Neuronal stem cell (in vitro differentiated cells): ENCODE data around the gene DENND11.

Source experiments
- DNase-seq: peaks from one replicate; pipeline ENCODE4 v3.0.0-alpha.2; 2013; ENCODE audit warnings: low spot score
- H2AFZ ChIP-seq: one replicate; pipeline ENCODE4 v1.6.1; 2013; ENCODE audit warnings: mild to moderate bottlenecking, low read length, inconsistent platforms
- H2AK5ac ChIP-seq: 2 replicates; pipeline ENCODE4 v1.6.1; 2013; ENCODE audit warnings: low read depth, mild to moderate bottlenecking, inconsistent platforms, low read length, moderate library complexity, mixed read lengths
- H2BK120ac ChIP-seq: 2 replicates; pipeline ENCODE4 v1.6.1; 2013; ENCODE audit warnings: low read depth, mild to moderate bottlenecking, inconsistent platforms, low read length, moderate library complexity, mixed read lengths
- H2BK12ac ChIP-seq: one replicate; pipeline ENCODE4 v1.6.1; 2013; ENCODE audit warnings: low read length, inconsistent platforms
- H2BK15ac ChIP-seq: 2 replicates; pipeline ENCODE4 v1.6.1; 2013; ENCODE audit warnings: mild to moderate bottlenecking, low read length, inconsistent platforms, mixed read lengths
- H2BK5ac ChIP-seq: one replicate; pipeline ENCODE4 v1.6.1; 2013; ENCODE audit warnings: inconsistent platforms, mild to moderate bottlenecking, low read length, moderate library complexity
- H3K14ac ChIP-seq: one replicate; pipeline ENCODE4 v1.6.1; 2013; ENCODE audit warnings: low read length, inconsistent platforms
- H3K18ac ChIP-seq: 2 replicates; pipeline ENCODE4 v1.6.1; 2013; ENCODE audit warnings: low read length, inconsistent platforms
- H3K23ac ChIP-seq: 2 replicates; pipeline ENCODE4 v1.6.1; 2013; ENCODE audit warnings: low read depth, mild to moderate bottlenecking, mixed read lengths, low read length, inconsistent platforms; ENCODE audit not compliant: poor library complexity
- H3K27ac ChIP-seq: replicated peaks from 3 replicates; pipeline ENCODE4 v1.5.1; 2013; ENCODE audit warnings: low read length, inconsistent platforms
- H3K27me3 ChIP-seq, 3 experiments: 2 replicates each; pipeline ENCODE4 v1.6.1; 2013; ENCODE audit warnings: low read length in 3 of 3, mild to moderate bottlenecking in 2 of 3, inconsistent platforms in 1 of 3, low read depth in 1 of 3, mixed read lengths in 1 of 3, moderate library complexity in 1 of 3; ENCODE audit not compliant: control insufficient read depth in 3 of 3, insufficient read depth in 3 of 3
- H3K36me3 ChIP-seq, 2 donors: replicated peaks in 1 of 2; 2 replicates each; pipeline ENCODE4 v1.6.1; 2013; ENCODE audit warnings: low read length in 2 of 2; ENCODE audit not compliant: control insufficient read depth in 2 of 2, insufficient read depth in 2 of 2
- H3K4ac ChIP-seq: 2 replicates; pipeline ENCODE4 v1.6.1; 2013; ENCODE audit warnings: inconsistent platforms, mild to moderate bottlenecking, low read length, moderate library complexity
- H3K4me1 ChIP-seq, 2 donors: 1 replicate in 1 of 2; 2 replicates in 1 of 2; pipeline ENCODE4 v1.6.1; 2013; ENCODE audit warnings: low read length in 2 of 2, low read depth in 1 of 2; ENCODE audit not compliant: control insufficient read depth in 2 of 2, insufficient read depth in 1 of 2
- H3K4me2 ChIP-seq: one replicate; pipeline ENCODE4 v1.6.1; 2013; ENCODE audit warnings: mild to moderate bottlenecking, low read length, inconsistent platforms; ENCODE audit not compliant: insufficient read depth, poor library complexity, severe bottlenecking
- H3K4me3 ChIP-seq, 2 donors: 2 replicates each; pipeline ENCODE4 v1.5.1; 2013; ENCODE audit warnings: low read length in 2 of 2, mild to moderate bottlenecking in 2 of 2, inconsistent platforms in 1 of 2, moderate library complexity in 1 of 2
- H3K79me1 ChIP-seq: one replicate; pipeline ENCODE4 v1.6.1; 2013; ENCODE audit warnings: low read depth, mild to moderate bottlenecking, inconsistent platforms, low read length, moderate library complexity
- H3K9ac ChIP-seq: one replicate; pipeline ENCODE4 v1.6.1; 2013; ENCODE audit warnings: mild to moderate bottlenecking, low read depth, low read length, inconsistent platforms; ENCODE audit not compliant: poor library complexity
- H3K9me3 ChIP-seq, 2 donors: replicated peaks in 1 of 2; 2 replicates each; pipeline versions ENCODE3 to v1.6.1; 2013; ENCODE audit warnings: low read length in 2 of 2, mild to moderate bottlenecking in 2 of 2, inconsistent platforms in 1 of 2, low read depth in 1 of 2, mixed read lengths in 1 of 2, moderate library complexity in 1 of 2; ENCODE audit not compliant: control insufficient read depth in 2 of 2, insufficient read depth in 1 of 2
- H4K8ac ChIP-seq: one replicate; pipeline ENCODE4 v1.6.1; 2013; ENCODE audit warnings: low read depth, mild to moderate bottlenecking, inconsistent platforms, low read length, moderate library complexity
- H4K91ac ChIP-seq: one replicate; pipeline ENCODE4 v1.6.1; 2013; ENCODE audit warnings: low read length, low read depth, mild to moderate bottlenecking, inconsistent platforms; ENCODE audit not compliant: poor library complexity
- WGBS, 2 donors: extraction: QIAGEN DNeasy Blood & Tissue Kit; methylation state at CpG; one replicate each; pipeline ENCODE4 v1.1.7; 2013; ENCODE audit warnings: missing lambda C conversion rate in 2 of 2, mixed read lengths in 1 of 2; ENCODE audit not compliant: insufficient read length in 2 of 2, insufficient replicate concordance in 1 of 2; ENCODE audit errors: extremely low coverage in 2 of 2; 5-methylcytosine and 5-hydroxymethylcytosine counted together

DENND11 gene

GRCh38 chr7:141699860-141700259 lies 2.1 kb downstream of the DENND11 start:
- Histone ChIP-seq H3K14ac (no peak overlapping the region), H3K27ac (no peak overlapping the region), H3K4me3 (no peak overlapping the region), H4K8ac (no peak overlapping the region), H3K79me1 (no peaks in the 10 kb centered on the region), H3K23ac (no peak overlapping the region), H4K91ac (no peak overlapping the region), H2AK5ac (no peak overlapping the region), H3K36me3 (no peaks in the 10 kb centered on the region), H2BK5ac (no peak overlapping the region), H2BK12ac (no peak overlapping the region), H2BK120ac (no peak overlapping the region), H2AFZ (no peak overlapping the region), H2BK15ac (no peak overlapping the region), H3K9me3 (no peaks in the 10 kb centered on the region), H3K18ac (no peak overlapping the region), H3K9ac (no peak overlapping the region), H3K27me3 (peaks cover 0 to 15% (median 8%) of the 10 kb centered on the region in 3 experiments), H3K4me1 (peaks cover 11 to 14% of the 10 kb centered on the region in 2 donors), H3K4me2 (no peak overlapping the region), H3K4ac (no peak overlapping the region)
- DNase-seq: no peak
- WGBS, 2 donors: no CpG with 5 or more reads among the region's 3 CpGs

GRCh38 chr7:141698247-141699015 lies 3.5 kb downstream of the DENND11 start:
- no peaks in the 10 kb centered on the region for H3K9me3 ChIP-seq
- H3K79me1 ChIP-seq: no peaks in the 10 kb centered on the region
- no peak overlapping the region for H2BK5ac ChIP-seq
- no peak overlapping the region for H2BK15ac ChIP-seq
- no peak overlapping the region for H3K4me3 ChIP-seq
- peaks cover 0 to 14% (median 6%) of the 10 kb centered on the region in 3 experiments for H3K27me3 ChIP-seq
- no peak overlapping the region for H4K8ac ChIP-seq
- WGBS, 2 donors: no CpG with 5 or more reads among the region's 1 CpG
- H3K14ac ChIP-seq: no peak overlapping the region
- no peak overlapping the region for H3K18ac ChIP-seq
- no peak overlapping the region for H3K4ac ChIP-seq
- H4K91ac ChIP-seq: no peak overlapping the region
- H2AK5ac ChIP-seq: no peak overlapping the region
- H3K36me3 ChIP-seq: no peaks in the 10 kb centered on the region
- no peak overlapping the region for H2AFZ ChIP-seq
- peaks cover 10 to 11% of the 10 kb centered on the region in 2 donors for H3K4me1 ChIP-seq
- H2BK12ac ChIP-seq: no peak overlapping the region
- H3K9ac ChIP-seq: no peak overlapping the region
- no peak overlapping the region for H2BK120ac ChIP-seq
- H3K4me2 ChIP-seq: no peak overlapping the region
- no peak overlapping the region for H3K27ac ChIP-seq
- no peak overlapping the region for H3K23ac ChIP-seq
- no peak for DNase-seq

- no peak overlapping the region for H2BK5ac ChIP-seq
- H3K4ac ChIP-seq: no peak overlapping the region
- H4K91ac ChIP-seq: no peak overlapping the region
- no peak overlapping the region for H3K14ac ChIP-seq
- no peaks in the 10 kb centered on the region for H3K9me3 ChIP-seq
- H3K4me1 ChIP-seq: peaks cover 10% of the 10 kb centered on the region in 2 donors
- no peak overlapping the region for H3K4me3 ChIP-seq
- H2AFZ ChIP-seq: no peak overlapping the region
- no peak overlapping the region for H2BK12ac ChIP-seq
- no peak overlapping the region for H3K23ac ChIP-seq
- no peak overlapping the region for H3K27ac ChIP-seq
- no peak overlapping the region for H3K9ac ChIP-seq
- H4K8ac ChIP-seq: no peak overlapping the region
- no peak overlapping the region for H2BK120ac ChIP-seq
- H2AK5ac ChIP-seq: no peak overlapping the region
- H3K79me1 ChIP-seq: no peaks in the 10 kb centered on the region
- WGBS, 2 donors: no CpG with 5 or more reads among the region's 10 CpGs
- no peak overlapping the region for H3K4me2 ChIP-seq
- no peak overlapping the region for H3K18ac ChIP-seq
- H3K27me3 ChIP-seq: peaks cover 0 to 7% (median 0%) of the 10 kb centered on the region in 3 experiments
- no peaks in the 10 kb centered on the region for H3K36me3 ChIP-seq
- DNase-seq: no peak
- no peak overlapping the region for H2BK15ac ChIP-seq
Measured at GRCh38 chr7:141697211-141697871, 4.6 kb downstream of the DENND11 start.

- Histone ChIP-seq H4K8ac (no peak overlapping the region), H3K4me1 (peaks cover 8% of the 10 kb centered on the region in 2 donors), H3K36me3 (no peaks in the 10 kb centered on the region), H3K79me1 (no peaks in the 10 kb centered on the region), H3K27me3 (peaks cover 0 to 5% (median 0%) of the 10 kb centered on the region in 3 experiments), H2BK5ac (no peak overlapping the region), H3K9me3 (no peaks in the 10 kb centered on the region), H2BK120ac (no peak overlapping the region), H3K23ac (no peak overlapping the region), H3K27ac (no peak overlapping the region), H2AK5ac (no peak overlapping the region), H3K4me3 (no peak overlapping the region), H2AFZ (no peak overlapping the region), H4K91ac (no peak overlapping the region), H3K14ac (no peak overlapping the region), H2BK12ac (no peak overlapping the region), H2BK15ac (no peak overlapping the region), H3K4me2 (no peak overlapping the region), H3K18ac (no peak overlapping the region), H3K4ac (no peak overlapping the region), H3K9ac (no peak overlapping the region)
- DNase-seq: no peak
- no CpG with 5 or more reads among the region's 2 CpGs for WGBS, 2 donors
Measured at GRCh38 chr7:141696348-141696747, 5.6 kb downstream of the DENND11 start.
